Testis (tissue), 2 donors: Measurements from ENCODE around the gene RANBP9.

ENCODE experiments used
- CTCF ChIP-seq, 3 experiments: fragments of 450-650 bp in 2 of 3; fragments of 200-600 bp in 1 of 3; sonication (generic) in 1 of 3; IDR thresholded peaks; one replicate each; pipeline ENCODE4 v1.5.1; 2016 to 2019; ENCODE audit warnings: antibody characterized with exemption in 3 of 3, mild to moderate bottlenecking in 2 of 3, moderate library complexity in 1 of 3
- POLR2A ChIP-seq: fragments of 450-650 bp; IDR thresholded peaks from one replicate; pipeline ENCODE4 v1.6.1; 2017; ENCODE audit warnings: antibody characterized with exemption, mild to moderate bottlenecking, moderate library complexity

GRCh38 chr6:13611715-13612114 lies 99.9 kb downstream of the RANBP9 start:
- TF ChIP-seq CTCF (IDR thresholded peaks at IDR 0.05) (no peak), POLR2A (no peak)
